ENCODE data around the gene TFRC.

TFRC gene

GRCh38 chr3:196081834-196082618 is at the start of gene TFRC:
Gene TFRC (minus strand): TSS chr3:196082090. CDS start chr3:196077099, 4,991 bp downstream.
- TF ChIP-seq JUND (IDR thresholded peaks at IDR 0.05; ENCODE audit: low read depth) = peak; percentile 33; the same call in 1 of the 2 replicates
- peak; percentile 100 for DNase-seq (ENCODE audit: low read depth in 1 of 2, low spot score in 1 of 2)
- in situ Hi-C loops (cut with HindIII; ENCODE audit: low pct_unique_long_range_greater_than_20kb, low sequenced_read_pairs) = no loop called here

- no peak for DNase-seq (ENCODE audit: low read depth in 1 of 2, low spot score in 1 of 2)
- no peak for TF ChIP-seq JUND (IDR thresholded peaks at IDR 0.05; ENCODE audit: low read depth)
- in situ Hi-C loops (cut with HindIII; ENCODE audit: low pct_unique_long_range_greater_than_20kb, low sequenced_read_pairs) = no loop called here
These were observed 46.4 kb upstream of the TFRC start for GRCh38 chr3:196128172-196128843.

- DNase-seq (ENCODE audit: low read depth in 1 of 2, low spot score in 1 of 2) = no peak
- in situ Hi-C loops (cut with HindIII; ENCODE audit: low pct_unique_long_range_greater_than_20kb, low sequenced_read_pairs) = no loop called here
- TF ChIP-seq JUND (IDR thresholded peaks at IDR 0.05; ENCODE audit: low read depth) = no peak
These were observed 45.6 kb upstream of the TFRC start for GRCh38 chr3:196127308-196128040.

- TF ChIP-seq JUND (IDR thresholded peaks at IDR 0.05; ENCODE audit: low read depth) = no peak
- in situ Hi-C loops (cut with HindIII; ENCODE audit: low pct_unique_long_range_greater_than_20kb, low sequenced_read_pairs) = no loop called here
- DNase-seq (ENCODE audit: low read depth in 1 of 2, low spot score in 1 of 2) = no peak
These were observed 42.7 kb upstream of the TFRC start for GRCh38 chr3:196124608-196125007.

GRCh38 chr3:196122688-196123046 is 40.8 kb upstream of the TFRC start:
- DNase-seq (ENCODE audit: low read depth in 1 of 2, low spot score in 1 of 2) = no peak
- no peak for TF ChIP-seq JUND (IDR thresholded peaks at IDR 0.05; ENCODE audit: low read depth)
- in situ Hi-C loops (cut with HindIII; ENCODE audit: low pct_unique_long_range_greater_than_20kb, low sequenced_read_pairs) = no loop called here

- in situ Hi-C loops (cut with HindIII; ENCODE audit: low pct_unique_long_range_greater_than_20kb, low sequenced_read_pairs) = no loop called here
- DNase-seq (ENCODE audit: low read depth in 1 of 2, low spot score in 1 of 2) = no peak
- no peak for TF ChIP-seq JUND (IDR thresholded peaks at IDR 0.05; ENCODE audit: low read depth)
These were observed 40.3 kb upstream of the TFRC start for GRCh38 chr3:196122021-196122687.

GRCh38 chr3:196121066-196121465 is 39.2 kb upstream of the TFRC start:
- DNase-seq (ENCODE audit: low read depth in 1 of 2, low spot score in 1 of 2) = no peak
- no peak for TF ChIP-seq JUND (IDR thresholded peaks at IDR 0.05; ENCODE audit: low read depth)
- in situ Hi-C loops (cut with HindIII; ENCODE audit: low pct_unique_long_range_greater_than_20kb, low sequenced_read_pairs) = no loop called here

GRCh38 chr3:196120291-196120951 is 38.5 kb upstream of the TFRC start:
- DNase-seq (ENCODE audit: low read depth in 1 of 2, low spot score in 1 of 2) = no peak
- in situ Hi-C loops (cut with HindIII; ENCODE audit: low pct_unique_long_range_greater_than_20kb, low sequenced_read_pairs) = no loop called here
- no peak for TF ChIP-seq JUND (IDR thresholded peaks at IDR 0.05; ENCODE audit: low read depth)

GRCh38 chr3:196117809-196118208 is 35.9 kb upstream of the TFRC start:
- TF ChIP-seq JUND (IDR thresholded peaks at IDR 0.05; ENCODE audit: low read depth) = no peak
- in situ Hi-C loops (cut with HindIII; ENCODE audit: low pct_unique_long_range_greater_than_20kb, low sequenced_read_pairs) = no loop called here
- no peak for DNase-seq (ENCODE audit: low read depth in 1 of 2, low spot score in 1 of 2)

- TF ChIP-seq JUND (IDR thresholded peaks at IDR 0.05; ENCODE audit: low read depth) = no peak
- no peak for DNase-seq (ENCODE audit: low read depth in 1 of 2, low spot score in 1 of 2)
- in situ Hi-C loops (cut with HindIII; ENCODE audit: low pct_unique_long_range_greater_than_20kb, low sequenced_read_pairs) = no loop called here
These were observed 33.8 kb upstream of the TFRC start for GRCh38 chr3:196115678-196116083.

GRCh38 chr3:196111939-196112386 is 30.1 kb upstream of the TFRC start:
- TF ChIP-seq JUND (IDR thresholded peaks at IDR 0.05; ENCODE audit: low read depth) = no peak
- no peak for DNase-seq (ENCODE audit: low read depth in 1 of 2, low spot score in 1 of 2)
- in situ Hi-C loops (cut with HindIII; ENCODE audit: low pct_unique_long_range_greater_than_20kb, low sequenced_read_pairs) = no loop called here
